Esophagus muscularis mucosa (tissue), 3 donors: ENCODE measurements around the gene DNAJC19.

Experiments
- CTCF ChIP-seq, 3 experiments: fragments of 200-600 bp in 2 of 3; fragments of 450-650 bp in 1 of 3; sonication (generic) in 2 of 3; IDR thresholded peaks; one replicate each; pipeline ENCODE4 v1.5.1; 2017 to 2019; ENCODE audit warnings: antibody characterized with exemption in 3 of 3, mild to moderate bottlenecking in 2 of 3, moderate library complexity in 1 of 3
- POLR2A ChIP-seq: fragments of 450-650 bp; IDR thresholded peaks from one replicate; pipeline ENCODE4 v1.6.1; 2017; ENCODE audit warnings: antibody characterized with exemption, moderate library complexity, mild to moderate bottlenecking, low read depth

- TF ChIP-seq POLR2A (no peak), CTCF (IDR thresholded peaks at IDR 0.05) (no peak)
These were observed 28.2 kb upstream of the DNAJC19 start for GRCh38 chr3:181017690-181018089.
